Measurements from ENCODE around the gene BICD2. TPM values are rescaled to one million over a fixed set of nuclear protein-coding genes. Genes with fewer than 3 reads are reported as not detected.
A peak's percentile ranks its signal among the peaks of the same experiment; 100 is the strongest.
"Not testable (repeated sequence)": the region's sequence is repeated elsewhere in the genome, so short reads cannot be mapped to it uniquely, and the experiment has no call there.

The BICD2 gene
- total RNA-seq: 10 to 100 TPM; 28.3 to 29.1 TPM
- polyA plus RNA-seq: 10 to 100 TPM in 2 of 3 donors, 1 to 10 TPM in 1; 5.9 to 20.1 (median 10.1) TPM
- 73.5 to 149 (median 108) reads per million in 6 experiments for total RNA-seq

DNA sequence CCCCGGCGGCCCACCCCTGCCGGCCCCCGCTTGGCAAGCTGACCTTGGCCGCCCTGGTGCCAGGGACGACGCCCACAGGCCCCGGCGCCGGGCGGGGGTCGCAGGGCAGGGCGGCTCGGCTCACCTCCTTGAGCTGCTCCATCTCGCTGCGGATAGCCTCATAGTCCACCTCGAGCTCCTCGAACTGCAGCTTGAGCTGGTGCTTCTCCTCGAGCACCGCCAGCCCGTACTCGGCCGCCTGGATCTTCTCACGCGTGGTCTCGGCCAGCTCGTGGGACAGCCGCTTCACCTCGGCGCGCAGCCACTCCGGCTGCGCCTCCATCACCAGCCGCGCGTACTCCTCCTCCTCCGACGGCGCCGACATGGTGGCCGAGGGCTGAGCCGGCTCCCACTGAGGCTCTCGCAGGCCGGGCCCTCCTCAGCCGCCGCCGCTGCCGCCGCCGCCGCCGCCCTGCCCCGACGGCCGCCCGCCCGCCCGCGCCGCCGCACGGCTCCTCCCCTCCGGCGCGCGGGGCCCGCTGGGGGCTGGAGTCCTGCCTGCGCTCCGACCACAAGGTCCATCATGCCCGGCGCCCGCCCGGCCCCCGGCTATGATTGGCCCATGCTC, at the start of gene BICD2:
Gene BICD2 (minus strand): TSS at position 453 of the 607 bp plus-strand sequence. CDS start 89 bp downstream, at position 364.
- H3K4me1 Mint-ChIP-seq: peaks cover 32 to 65% (median 49%) of the 10 kb centered on the region in 4 donors
- peak within 1 kb of the TSS; percentile 77 to 98 (median 94) for H3K4me3 Mint-ChIP-seq
- no peak for ATAC-seq
- POLR2A ChIA-PET: interaction anchor here (0.5 to 2.0 kb wide), 7 partner anchors 26 to 802 kb away, joined by 3 to 10 read pairs (median 5); partner anchors contain the start of gene IPPK
- H3K27ac Mint-ChIP-seq: peak within 1 kb of the TSS; percentile 94 to 99 (median 98)
- no peak for DNase-seq
- H3K9me3 Mint-ChIP-seq: no peaks in the 10 kb centered on the region
- no peaks in the 10 kb centered on the region for H3K36me3 Mint-ChIP-seq
- no peaks in the 10 kb centered on the region for H3K27me3 Mint-ChIP-seq

DNA sequence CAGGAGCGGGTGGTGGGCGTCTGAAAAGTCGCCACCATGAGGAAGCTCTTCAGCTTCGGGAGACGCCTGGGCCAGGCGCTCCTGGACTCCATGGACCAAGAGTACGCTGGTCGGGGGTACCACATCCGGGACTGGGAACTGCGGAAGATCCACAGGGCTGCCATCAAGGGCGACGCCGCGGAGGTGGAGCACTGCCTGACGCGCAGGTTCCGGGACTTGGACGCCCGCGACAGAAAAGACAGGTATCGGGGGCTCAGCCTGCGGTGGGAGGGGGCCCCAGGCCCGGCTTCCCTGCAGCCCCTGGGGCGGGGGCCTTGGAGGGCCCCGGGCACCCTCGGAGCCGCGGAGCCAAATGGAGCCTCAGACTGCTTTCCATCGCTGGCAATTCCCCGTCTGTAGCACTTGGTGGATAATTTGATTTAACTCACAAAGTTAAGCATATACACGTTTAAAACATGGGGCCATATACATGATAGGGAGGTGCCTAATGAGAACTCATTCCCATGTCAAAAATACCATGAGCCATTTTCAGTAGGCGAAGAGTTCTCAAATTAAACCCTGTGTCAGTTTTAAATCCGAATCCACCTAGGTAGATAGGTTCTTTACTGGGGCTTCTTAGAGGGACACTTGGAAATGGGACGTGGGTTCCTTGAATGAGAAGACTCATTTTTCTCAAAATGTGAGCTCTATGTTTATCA, 45.1 kb upstream of the BICD2 start:
- not testable (repeated sequence) for ATAC-seq, H3K36me3 Mint-ChIP-seq, H3K9me3 Mint-ChIP-seq
- Mint-ChIP-seq H3K4me3 (peak overlapping the region; percentile 79 to 91 (median 88)), H3K27me3 (peaks cover 30 to 57% (median 48%) of the 10 kb centered on the region in 5 donors), H3K27ac (peak overlapping the region in 1 of 10 donors; percentile 83), H3K4me1 (peaks cover 4 to 16% (median 10%) of the 10 kb centered on the region in 4 donors)
- POLR2A ChIA-PET: interaction anchor here (1.4 to 1.5 kb wide), 2 partner anchors 45 to 145 kb away, joined by 4 to 7 read pairs; partner anchors contain the start of gene BICD2
- peak in 3 of 10 donors; percentile 7 to 14 (median 12) for DNase-seq

- H3K4me1 Mint-ChIP-seq: peaks cover 4 to 16% (median 10%) of the 10 kb centered on the region in 4 donors
- peak overlapping the region in 2 of 10 donors; percentile 18 to 83 for H3K27ac Mint-ChIP-seq
- POLR2A ChIA-PET: interaction anchor here (1.4 to 1.5 kb wide), 2 partner anchors 44 to 145 kb away, joined by 4 to 7 read pairs; partner anchors contain the start of gene BICD2
- H3K36me3 Mint-ChIP-seq: no peaks in the 10 kb centered on the region
- H3K27me3 Mint-ChIP-seq: peaks cover 26 to 51% (median 39%) of the 10 kb centered on the region in 5 donors
- DNase-seq: peak; percentile 15 to 67 (median 44)
- peak overlapping the region; percentile 79 to 91 (median 88) for H3K4me3 Mint-ChIP-seq
- peak; percentile 58 to 62 for ATAC-seq
- H3K9me3 Mint-ChIP-seq: no peaks in the 10 kb centered on the region
Observed at GRCh38 chr9:92808726-92809451, 44.3 kb upstream of the BICD2 start.

DNA sequence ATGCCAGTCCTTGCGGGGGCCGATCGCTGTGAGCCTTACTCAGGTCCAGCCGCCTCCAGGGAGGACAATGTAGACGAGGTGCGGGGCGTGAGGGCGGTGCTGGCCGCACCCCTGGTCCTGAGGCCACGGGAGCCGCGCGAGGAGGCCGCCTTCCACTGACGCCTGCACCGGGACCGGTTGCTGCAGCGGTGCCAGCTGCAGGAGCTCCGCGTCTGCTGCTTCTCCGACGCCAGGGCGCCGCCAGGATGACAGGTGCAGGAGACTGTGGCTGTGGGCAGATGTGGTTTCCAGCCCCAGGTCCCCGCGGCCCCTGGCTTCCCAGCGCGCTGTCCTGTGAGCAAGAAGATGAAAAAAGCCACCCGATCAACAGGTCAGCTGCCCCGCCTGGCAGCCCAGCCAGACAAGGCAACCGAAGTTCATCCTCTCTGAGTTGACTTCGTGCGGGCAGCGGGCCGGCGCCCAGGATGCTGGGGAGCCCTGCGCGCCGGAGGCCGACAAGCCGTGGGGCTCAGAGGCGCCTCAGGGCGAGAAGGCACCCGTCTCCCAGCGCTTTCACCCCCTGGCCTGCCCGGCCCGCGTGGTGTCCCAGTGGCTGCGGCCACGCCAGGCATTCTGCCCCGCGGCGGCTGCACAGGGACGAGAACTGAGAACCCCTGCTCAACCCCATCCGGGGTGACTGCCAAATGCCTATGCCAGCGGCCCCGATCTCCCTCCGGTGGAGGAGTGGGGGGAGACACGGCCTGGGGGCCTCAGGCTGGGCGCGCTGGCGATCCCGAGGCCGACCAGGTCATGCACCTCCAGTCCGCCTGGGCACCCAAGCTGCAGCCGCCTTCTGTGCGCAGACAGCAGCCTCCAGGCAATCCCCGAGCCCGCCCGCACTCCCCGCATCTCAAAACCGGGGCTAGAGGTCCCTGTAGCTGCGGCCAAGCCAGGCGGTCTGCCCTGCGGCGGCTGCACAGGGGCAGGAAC, 43.4 kb upstream of the BICD2 start:
- DNase-seq (peak in 8 of 10 donors; percentile 7 to 63 (median 34)), ATAC-seq (peak; percentile 57 to 59)
- Mint-ChIP-seq H3K27ac (peak overlapping the region in 1 of 10 donors; percentile 35), H3K4me3 (peak overlapping the region; percentile 68 to 91 (median 82)), H3K27me3 (peaks cover 22 to 44% (median 37%) of the 10 kb centered on the region in 5 donors), H3K9me3 (no peaks in the 10 kb centered on the region), H3K36me3 (no peaks in the 10 kb centered on the region), H3K4me1 (peaks cover 4 to 16% (median 10%) of the 10 kb centered on the region in 4 donors)
- POLR2A ChIA-PET: interaction anchor here (0.6 to 1.5 kb wide), 4 partner anchors 17 to 552 kb away, joined by 3 to 7 read pairs (median 4); partner anchors contain the start of gene BICD2

- H3K4me3 Mint-ChIP-seq: peak overlapping the region; percentile 23 to 89 (median 75)
- ATAC-seq: peak in 1 of 2 donors; percentile 4
- H3K27me3 Mint-ChIP-seq: peaks cover 23 to 40% (median 33%) of the 10 kb centered on the region in 5 donors
- no peak overlapping the region for H3K27ac Mint-ChIP-seq
- H3K36me3 Mint-ChIP-seq: no peaks in the 10 kb centered on the region
- DNase-seq: peak in 2 of 10 donors; percentile 10 to 22
- peaks cover 4 to 16% (median 10%) of the 10 kb centered on the region in 4 donors for H3K4me1 Mint-ChIP-seq
- POLR2A ChIA-PET: interaction anchor here (0.6 to 1.0 kb wide), 2 partner anchors 16 to 553 kb away, joined by 3 read pairs; no protein-coding TSS in a partner anchor
- H3K9me3 Mint-ChIP-seq: no peaks in the 10 kb centered on the region
Observed at GRCh38 chr9:92807031-92807756, 42.6 kb upstream of the BICD2 start.

GRCh38 chr9:92804727-92805126, 40.1 kb upstream of the BICD2 start:
- DNase-seq (no peak), ATAC-seq (no peak)
- Mint-ChIP-seq H3K27me3 (peaks cover 11 to 25% (median 23%) of the 10 kb centered on the region in 5 donors), H3K4me3 (no peak overlapping the region), H3K36me3 (no peaks in the 10 kb centered on the region), H3K27ac (no peak overlapping the region), H3K9me3 (no peaks in the 10 kb centered on the region), H3K4me1 (peaks cover 4 to 16% (median 10%) of the 10 kb centered on the region in 4 donors)
- POLR2A ChIA-PET: no interaction called here

- H3K4me1 Mint-ChIP-seq: peaks cover 0 to 1% (median 0%) of the 10 kb centered on the region in 4 donors
- DNase-seq (no peak), ATAC-seq (no peak)
- no peak overlapping the region for H3K27ac Mint-ChIP-seq
- peaks cover 8 to 34% (median 10%) of the 10 kb centered on the region in 5 donors for H3K27me3 Mint-ChIP-seq
- H3K4me3 Mint-ChIP-seq: no peak overlapping the region
- no peaks in the 10 kb centered on the region for H3K36me3 Mint-ChIP-seq
- POLR2A ChIA-PET: interaction anchor here (0.6 kb wide), 1 partner anchor 58 kb away, joined by 5 read pairs; no protein-coding TSS in a partner anchor
- H3K9me3 Mint-ChIP-seq: no peaks in the 10 kb centered on the region
Observed at GRCh38 chr9:92798358-92798757, 33.7 kb upstream of the BICD2 start.

- H3K36me3 Mint-ChIP-seq, H3K4me1 Mint-ChIP-seq, DNase-seq, POLR2A ChIA-PET, ATAC-seq, H3K27ac Mint-ChIP-seq, H3K9me3 Mint-ChIP-seq, H3K4me3 Mint-ChIP-seq: not testable (repeated sequence)
- H3K27me3 Mint-ChIP-seq: peaks cover 5 to 34% (median 11%) of the 10 kb centered on the region in 5 donors
Observed at GRCh38 chr9:92796337-92796804, 31.7 kb upstream of the BICD2 start.

- DNase-seq: no peak
- POLR2A ChIA-PET: no interaction called here
- no peak overlapping the region for H3K4me3 Mint-ChIP-seq
- no peaks in the 10 kb centered on the region for H3K36me3 Mint-ChIP-seq
- H3K4me1 Mint-ChIP-seq: peaks cover 2 to 6% (median 3%) of the 10 kb centered on the region in 4 donors
- ATAC-seq: no peak
- no peak overlapping the region for H3K27ac Mint-ChIP-seq
- H3K27me3 Mint-ChIP-seq: peaks cover 5 to 39% (median 15%) of the 10 kb centered on the region in 5 donors
- no peaks in the 10 kb centered on the region for H3K9me3 Mint-ChIP-seq
Observed at GRCh38 chr9:92795598-92796336, 31.1 kb upstream of the BICD2 start.

GRCh38 chr9:92795000-92795399, 30.4 kb upstream of the BICD2 start:
- Mint-ChIP-seq H3K4me3 (no peak overlapping the region), H3K9me3 (no peaks in the 10 kb centered on the region), H3K36me3 (no peaks in the 10 kb centered on the region), H3K27me3 (peaks cover 5 to 43% (median 15%) of the 10 kb centered on the region in 5 donors), H3K4me1 (peaks cover 4 to 9% (median 7%) of the 10 kb centered on the region in 4 donors), H3K27ac (no peak overlapping the region)
- ATAC-seq (no peak), DNase-seq (no peak)
- POLR2A ChIA-PET: no interaction called here

Measured in naive thymus-derived CD8-positive, alpha-beta T cell (primary cell).